HG03175 (cell line): Measurements from ENCODE around the gene KTN1.

Source experiments
- ATAC-seq: cut with Tn5 transposase; IDR thresholded peaks from one replicate; pipeline ENCODE4 v1.9.1; 2021; ENCODE audit warnings: mild to moderate bottlenecking, moderate library complexity; ENCODE audit not compliant: unreplicated experiment

KTN1 gene

DNA sequence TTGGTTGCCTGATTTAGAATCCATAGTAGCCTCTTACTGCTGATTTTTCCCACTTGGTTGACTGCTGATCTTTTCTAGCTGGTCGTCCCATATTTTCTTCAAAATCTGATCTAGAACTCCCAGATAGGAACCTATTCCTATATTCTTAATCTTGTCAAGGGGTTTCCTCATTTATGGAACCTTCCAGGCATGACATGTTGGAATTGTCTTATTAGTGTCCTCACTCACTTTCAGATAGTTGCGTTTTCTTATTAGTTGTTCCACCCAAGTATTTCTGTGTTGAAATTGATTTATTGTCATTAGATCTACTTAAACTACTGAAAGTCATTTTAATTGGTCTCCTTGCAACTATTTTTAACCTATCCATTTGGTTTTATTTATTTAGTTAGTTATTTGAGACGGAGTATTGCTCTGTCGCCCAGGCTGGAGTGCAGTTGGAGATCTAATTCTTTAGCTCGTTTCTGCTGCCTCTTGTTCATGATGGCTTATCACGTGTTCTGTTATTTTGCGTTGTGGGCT is 25.0 kb downstream of the KTN1 start:
- no peak for ATAC-seq

DNA sequence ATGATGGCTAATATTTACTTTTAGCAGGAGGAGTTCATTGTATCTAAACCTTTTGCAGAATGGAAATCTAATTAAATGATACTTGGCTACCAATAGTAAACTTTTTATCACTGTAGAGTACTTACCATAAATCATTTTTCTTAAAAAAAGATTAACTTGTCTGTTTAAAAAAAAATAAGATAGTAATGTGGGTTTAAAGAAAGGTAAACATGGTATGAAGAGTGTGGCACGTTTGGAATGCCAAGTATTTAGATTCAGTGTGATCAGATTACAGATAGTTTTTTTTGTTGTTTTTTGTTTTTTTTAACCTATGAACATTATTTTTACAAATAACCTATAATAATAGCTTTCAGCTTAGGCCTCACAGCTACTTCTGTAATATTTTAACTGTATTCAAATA is 25.8 kb downstream of the KTN1 start:
- no peak for ATAC-seq

DNA sequence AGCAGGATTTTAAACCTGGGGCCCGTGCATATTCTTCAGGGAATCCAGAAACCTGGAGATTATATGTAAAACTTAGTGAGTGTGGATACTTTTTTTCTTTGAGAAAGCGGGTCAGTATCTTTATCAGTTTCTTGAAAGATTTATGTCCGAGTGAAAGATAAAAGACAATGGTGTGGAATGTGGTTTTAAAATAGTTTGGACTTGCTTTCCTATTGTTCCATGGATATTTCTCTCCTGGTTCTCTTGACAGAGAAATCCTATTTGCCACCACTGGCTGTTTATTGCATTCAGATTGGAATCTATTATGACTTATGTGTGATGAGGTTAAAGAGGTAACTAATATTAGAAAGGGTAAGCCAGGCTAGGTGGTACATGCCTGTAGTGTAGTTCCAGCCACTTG is 27.4 kb downstream of the KTN1 start:
- no peak for ATAC-seq

DNA sequence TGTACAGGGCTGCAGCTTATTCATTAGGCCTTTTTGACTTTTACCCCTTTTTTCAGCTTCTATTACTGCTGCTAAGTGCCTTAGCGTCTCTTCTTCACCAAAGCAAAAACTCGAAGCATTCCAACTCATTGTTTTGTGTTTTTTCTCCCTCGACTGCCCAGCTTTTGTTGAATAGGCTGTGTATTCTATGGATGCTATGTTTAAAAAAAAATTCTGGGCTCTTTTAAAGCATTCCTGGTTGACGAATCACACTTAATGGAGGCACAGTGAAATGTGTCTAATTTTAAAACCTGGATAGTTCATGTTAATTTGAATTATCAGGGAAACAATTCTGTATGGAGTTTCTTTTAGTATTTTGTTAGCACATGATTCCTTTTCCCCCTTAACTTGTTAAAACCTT is 29.7 kb downstream of the KTN1 start:
- no peak for ATAC-seq

DNA sequence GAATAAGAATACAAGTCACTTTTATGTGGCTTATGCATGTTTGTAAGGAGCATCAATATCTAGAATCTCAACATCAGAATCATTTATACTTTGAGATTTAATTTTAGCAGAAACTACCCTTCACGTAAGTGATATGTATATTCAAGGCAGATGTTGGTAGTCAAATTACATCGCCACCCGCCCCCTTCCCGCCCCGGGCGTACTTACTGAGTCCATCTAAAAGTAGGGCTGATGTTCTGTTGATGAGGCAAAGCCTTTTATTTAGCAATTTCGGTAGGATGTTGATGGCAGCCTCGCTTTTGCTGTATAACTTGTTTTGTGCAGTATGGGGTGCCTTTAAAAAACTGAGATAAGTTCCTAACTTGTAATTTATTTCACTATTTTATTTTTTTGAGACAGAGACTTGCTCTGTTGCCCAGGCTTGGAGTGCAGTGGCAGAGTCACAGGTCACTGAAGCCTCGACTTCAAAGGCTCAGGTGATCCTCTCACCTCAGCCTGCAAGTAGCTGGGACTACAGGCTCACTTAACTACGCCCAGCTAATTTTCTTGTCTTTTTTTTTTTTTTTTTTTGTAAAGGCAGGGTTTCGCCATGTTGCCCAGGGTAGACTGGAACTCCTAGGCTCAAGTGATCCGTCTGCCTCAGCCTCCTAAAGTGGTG is 30.8 kb downstream of the KTN1 start:
- no peak for ATAC-seq

DNA sequence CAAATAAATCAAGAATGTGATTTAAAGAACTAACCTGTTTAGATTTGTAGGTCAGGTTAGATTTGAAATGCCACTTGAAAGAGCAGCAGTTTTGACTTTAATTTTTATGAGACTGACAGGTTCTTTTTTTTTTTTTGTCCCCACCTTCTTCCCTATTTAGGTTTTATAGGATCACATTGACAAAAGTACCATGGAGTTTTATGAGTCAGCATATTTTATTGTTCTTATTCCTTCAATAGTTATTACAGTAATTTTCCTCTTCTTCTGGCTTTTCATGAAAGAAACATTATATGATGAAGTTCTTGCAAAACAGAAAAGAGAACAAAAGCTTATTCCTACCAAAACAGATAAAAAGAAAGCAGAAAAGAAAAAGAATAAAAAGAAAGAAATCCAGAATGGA is 31.9 kb downstream of the KTN1 start:
- ATAC-seq: no peak

DNA sequence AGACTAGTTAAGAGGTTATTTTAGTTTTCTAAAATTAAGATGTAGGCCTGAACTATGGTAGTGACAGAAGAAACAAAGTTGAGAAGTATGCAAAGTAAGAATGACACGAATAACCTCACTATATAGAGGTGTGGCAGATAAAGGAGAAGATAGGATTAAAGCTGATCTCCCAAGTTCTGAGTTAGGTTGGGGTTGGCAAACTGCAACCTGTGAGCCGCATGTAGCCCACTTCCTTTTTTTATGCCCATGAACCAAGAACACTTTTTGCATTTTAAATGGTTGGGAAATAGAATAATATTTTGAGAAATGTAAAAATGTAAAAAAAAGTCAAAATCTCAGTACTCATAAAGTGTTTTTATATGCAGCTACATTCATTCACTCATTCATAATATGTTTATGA is 34.3 kb downstream of the KTN1 start:
- no peak for ATAC-seq

DNA sequence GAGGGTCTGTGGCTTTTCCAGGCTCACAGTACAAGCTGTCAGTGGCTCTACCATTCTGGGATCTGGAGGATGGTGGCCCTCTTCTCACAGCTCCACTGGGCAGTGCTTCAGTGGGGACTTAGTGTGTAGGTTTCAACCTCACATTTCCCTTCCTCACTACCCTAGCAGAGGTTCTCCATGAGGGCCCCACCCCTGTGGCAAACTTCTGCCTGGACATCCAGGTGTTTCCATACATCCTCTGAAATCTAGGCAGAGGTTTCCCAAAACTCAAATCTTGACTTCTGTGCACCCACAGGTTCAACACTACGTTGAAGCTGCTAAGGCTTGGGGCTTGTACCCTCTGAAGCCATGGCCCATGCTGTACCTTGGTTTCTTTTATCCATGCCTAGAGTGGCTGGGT is 40.3 kb downstream of the KTN1 start:
- no peak for ATAC-seq

DNA sequence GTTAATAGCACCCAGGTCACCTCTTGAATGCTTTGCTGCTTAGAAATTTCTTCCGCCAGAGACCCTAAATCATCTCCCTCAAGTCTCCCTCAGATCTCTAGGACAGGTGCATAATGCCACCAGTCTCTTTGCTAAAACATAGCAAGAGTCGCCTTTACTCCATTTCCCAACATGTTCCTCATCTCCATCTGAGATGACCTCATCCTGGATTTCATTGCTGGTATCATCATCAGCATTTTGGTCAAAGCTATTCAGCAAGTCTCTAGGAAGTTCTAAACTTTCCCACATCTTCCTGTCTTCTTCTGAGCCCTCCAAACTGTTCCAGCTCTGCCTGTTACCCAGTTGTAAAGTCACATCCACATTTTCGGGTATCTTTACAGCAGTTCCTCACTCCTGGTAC is 41.0 kb downstream of the KTN1 start:
- ATAC-seq: no peak

DNA sequence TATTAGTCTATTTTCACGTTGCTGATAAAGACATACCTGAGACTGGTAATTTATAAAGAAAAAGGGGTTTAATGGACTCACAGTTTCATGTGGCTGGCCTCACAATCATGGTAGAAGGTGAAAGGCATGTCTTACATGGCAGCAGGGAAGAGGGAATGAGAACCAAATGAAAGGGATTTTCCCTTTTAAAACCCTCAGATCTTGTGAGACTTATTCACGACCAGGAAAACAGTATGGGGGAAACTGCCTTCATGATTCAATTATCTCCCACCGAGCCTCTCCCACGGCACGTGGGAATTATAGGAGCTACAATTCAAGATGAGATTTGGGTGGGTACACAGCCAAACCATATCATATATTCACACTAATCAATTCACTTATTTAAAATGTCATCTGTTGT is 41.4 kb downstream of the KTN1 start:
- ATAC-seq: no peak

DNA sequence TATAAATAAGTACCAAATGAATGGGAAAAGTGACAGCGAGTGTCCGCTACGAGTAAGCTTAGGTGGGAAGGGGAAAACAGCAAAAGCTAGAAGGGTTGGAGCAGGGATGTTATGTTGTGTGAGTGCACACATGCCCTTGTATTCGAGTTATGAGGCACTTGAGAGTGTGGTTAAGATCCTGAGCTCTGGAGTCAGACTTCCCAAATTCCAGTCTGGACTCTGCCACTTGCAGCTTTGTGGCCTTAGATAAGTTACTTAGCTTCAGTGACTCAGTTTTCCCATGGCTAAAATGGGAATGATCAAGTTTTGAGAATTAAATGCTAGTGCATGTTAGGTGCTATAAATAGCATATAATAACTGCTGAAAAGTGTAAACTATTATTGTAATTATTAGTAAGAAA is 44.9 kb downstream of the KTN1 start:
- ATAC-seq: no peak

DNA sequence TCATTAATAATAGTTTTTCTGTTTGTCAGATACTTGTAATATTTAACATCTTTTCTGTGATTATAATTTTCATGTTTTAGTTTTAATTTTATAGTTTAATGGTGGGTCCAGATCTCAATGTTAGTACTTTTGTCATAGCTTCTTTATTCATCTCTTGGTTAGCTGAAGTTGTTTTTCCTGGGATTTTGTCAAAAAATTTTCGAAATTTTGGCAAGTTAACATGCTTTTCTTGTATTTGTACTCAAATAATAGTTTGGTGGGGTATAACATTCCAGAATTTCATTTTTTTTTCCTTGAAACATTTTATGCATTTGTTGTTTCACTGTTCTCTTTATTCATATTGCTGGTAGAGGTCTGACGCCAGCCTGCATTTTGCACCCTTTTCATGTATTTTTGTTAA is 45.5 kb downstream of the KTN1 start:
- ATAC-seq: no peak

DNA sequence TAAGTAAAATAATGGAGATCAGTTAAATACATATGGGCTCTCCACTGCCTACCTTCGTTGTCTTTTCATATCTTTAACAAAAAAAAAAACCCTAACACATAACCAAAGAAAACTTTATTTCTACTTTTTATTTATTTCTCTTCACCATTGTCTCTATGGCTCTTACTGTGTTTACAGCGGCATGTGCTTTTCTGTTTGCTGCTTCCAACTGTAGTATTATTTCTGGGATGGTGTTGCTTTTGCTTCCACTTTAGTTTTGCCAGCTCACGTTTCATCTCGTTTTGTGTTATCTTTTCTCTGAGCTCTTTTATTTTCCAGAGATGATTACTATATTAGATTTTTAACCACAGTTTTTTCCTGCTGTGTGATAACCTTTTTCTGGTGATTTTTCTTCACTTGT is 46.1 kb downstream of the KTN1 start:
- no peak for ATAC-seq

DNA sequence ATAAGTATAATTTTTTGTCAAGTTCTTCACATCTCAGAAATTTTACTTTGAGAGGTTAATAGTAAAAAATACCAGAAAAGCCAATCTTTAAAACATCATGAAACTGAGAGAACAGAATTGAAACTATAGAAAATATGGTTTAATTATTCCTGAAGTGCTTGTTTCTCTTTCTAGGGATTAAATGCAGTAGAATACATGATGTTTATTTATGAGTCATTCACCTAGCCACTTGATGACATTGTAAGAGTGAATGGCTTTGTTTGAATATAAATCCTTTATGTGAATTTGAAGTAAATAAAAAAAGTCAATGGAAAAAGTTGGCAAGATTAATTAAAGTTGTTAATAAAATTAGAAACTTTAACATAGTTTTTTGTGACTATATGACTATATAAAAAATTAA is 48.4 kb downstream of the KTN1 start:
- ATAC-seq: no peak

DNA sequence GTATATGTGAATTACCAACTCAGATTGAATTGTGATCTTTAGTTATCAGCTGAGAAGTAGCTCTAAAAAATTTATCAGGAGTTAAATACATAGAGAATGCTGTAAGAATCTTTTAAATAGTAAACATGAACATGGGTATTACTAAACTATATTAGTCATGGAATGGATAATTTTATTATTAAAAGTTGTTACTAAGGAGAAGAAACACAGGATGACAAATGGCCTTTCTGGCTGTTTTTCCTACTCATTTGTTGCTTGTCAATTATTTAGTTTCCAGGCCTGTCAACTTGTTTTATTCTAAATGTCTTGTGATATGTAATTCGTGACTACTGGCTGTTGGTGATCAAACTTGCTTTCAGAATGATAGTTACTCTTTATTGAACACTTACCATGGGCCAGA is 58.7 kb downstream of the KTN1 start:
- no peak for ATAC-seq

DNA sequence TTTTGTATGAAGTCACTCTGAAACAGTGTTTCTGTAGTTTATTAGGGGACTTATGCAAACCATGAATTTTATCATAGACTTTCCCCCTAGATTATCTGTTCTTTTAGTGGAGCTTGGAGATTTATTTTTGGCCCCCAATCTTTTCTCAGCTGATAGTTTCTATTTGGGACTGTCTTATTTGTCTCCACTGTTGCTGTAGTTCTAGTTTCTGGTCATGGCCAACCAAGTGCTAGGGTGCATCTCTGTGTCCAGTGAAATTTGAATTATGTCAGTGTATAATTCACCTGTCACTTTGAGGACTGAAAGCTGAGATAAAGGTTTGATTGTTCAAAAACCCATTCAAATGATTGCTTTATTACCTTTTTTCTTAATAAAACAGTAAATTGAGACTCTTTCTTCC is 61.3 kb downstream of the KTN1 start:
- no peak for ATAC-seq

DNA sequence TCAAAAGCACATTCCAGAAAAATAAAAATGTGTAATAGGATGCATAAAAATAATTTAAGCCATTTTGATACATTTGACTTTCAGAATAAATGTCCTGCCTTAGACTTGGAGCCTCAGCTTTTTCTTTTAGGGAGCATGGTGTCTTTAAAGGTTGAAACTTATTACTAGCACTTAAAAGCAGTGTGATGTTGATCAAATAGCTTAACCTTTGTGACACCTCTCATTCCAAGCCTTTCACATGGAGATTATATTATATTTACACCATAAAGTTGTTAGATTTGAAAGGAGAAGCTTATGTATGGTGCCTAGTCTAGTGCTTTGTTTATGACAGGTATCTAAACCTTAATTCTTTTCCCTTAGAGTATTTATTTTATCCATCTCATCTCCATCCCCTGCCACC is 61.9 kb downstream of the KTN1 start:
- no peak for ATAC-seq

DNA sequence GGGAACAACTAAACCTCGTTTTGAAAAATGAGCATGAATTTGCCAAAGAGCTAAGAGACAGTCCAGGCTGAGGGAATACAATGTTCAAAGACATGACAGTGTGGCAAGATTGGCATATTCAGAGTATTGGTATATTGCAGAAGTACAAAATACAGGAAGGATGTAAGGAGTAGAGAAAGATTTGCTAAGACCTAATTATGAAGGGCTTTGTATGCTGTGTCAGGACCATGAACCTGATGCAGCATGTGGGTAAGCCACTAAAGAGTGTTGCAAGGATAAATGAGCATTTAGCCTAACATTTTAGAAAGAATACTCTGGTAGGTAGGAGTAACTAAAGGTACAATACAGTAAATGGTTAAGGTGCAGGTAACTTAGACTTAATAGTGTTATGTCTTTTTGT is 65.1 kb downstream of the KTN1 start:
- no peak for ATAC-seq

DNA sequence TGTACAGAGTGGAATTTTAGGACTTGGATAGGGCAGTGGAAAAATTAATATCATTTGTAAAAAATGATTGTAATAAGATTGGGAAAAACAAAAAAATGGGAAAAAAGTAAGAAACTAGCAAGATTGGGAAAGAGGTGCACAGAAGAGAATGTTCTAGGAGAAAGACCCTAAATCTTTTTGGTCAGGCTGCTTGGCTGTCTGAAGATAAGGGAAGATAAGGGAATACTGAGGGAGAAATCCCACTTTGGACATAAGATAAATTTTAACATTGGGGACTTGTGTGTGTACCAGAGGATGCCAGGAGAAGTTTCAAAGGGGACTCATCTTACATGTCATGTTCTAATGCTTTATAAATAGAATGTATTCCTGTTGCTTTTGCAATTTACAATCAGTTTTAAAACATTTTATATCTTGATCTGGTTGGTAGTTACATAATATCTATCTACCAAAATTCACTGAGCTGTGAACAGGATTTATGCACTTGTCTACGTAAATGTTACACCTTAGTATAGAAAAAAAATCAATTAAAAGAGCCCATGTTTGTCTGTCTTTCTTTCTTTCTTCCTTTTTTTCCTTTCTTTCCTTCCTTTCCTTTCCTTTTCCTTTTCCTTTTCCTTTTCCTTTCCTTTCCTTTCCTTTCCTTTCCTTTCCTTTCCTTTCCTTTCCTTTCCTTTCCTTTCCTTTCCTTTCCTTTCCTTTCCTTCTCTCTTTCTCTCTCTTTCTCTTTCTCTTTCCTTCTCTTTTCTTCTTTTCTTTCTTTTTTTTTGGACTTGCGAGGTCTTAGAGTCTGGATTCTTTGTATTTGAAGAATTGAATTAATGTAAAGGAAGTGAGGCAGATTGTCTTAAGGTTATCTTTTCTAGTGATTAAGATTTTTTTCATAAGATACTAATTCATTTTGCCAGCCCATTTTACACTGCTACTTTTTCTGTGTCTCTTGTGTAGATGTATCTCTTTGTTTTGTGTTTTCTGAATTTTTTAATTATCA is 66.1 kb downstream of the KTN1 start:
- no peak for ATAC-seq

DNA sequence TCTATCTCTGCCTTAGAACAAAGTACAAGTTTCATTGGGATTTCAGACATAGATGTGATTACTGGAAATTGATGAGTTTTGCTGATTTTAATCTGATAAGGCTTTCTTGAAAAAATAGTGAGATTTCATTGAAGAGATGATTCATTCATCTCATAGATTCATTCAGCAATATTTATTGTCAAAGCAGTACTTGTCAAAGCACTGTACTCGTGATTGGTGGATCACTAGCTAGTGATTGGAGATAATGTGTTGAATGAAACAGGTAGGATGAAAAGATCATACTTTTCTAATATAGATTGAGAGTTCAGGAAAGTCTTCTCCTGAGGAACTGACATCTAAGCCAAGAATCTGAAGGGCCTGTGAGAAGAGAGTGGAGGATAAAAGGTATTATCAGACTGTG is 71.0 kb downstream of the KTN1 start:
- no peak for ATAC-seq

DNA sequence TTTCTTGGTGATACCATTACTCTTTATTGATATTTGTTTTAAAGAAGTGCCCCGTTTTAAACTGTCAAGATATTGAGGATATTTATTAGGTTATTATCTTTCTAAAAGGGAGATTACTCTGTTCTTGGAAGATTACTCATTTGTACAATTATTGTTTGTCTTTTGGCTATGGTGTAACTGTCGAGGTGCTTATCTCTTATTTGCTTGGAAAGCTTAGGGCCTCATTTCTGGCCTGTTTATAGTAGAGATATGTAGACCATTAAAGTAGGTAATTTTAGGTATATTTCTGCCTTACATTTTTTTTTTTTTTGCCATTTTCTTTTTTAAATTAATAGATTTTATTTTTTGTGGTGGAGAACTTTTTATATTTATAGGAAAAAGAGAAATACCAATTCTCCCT is 74.2 kb downstream of the KTN1 start:
- ATAC-seq: no peak

DNA sequence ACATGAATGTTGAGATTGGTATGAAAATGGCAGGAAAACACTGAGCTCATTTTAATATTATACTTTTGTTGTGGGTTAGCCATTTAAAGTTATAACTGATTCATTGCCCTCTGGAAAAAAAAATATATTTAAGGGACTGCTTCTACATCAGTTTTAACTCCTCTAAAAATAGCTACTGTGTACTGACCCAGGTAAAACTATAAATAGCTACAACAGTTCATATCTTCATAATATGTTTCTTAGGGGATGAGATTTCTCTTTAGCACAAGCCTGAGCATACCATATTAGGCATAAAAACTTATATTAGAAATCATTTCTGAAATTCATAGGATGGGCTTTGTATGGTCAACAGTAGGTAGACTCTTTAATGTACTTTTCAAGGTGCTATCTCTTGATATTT is 81.0 kb downstream of the KTN1 start:
- ATAC-seq: no peak
